ENCODE results near the gene MRPL20. TPM values are rescaled to one million over a fixed set of nuclear protein-coding genes. Genes with fewer than 3 reads are reported as not detected.
"Not testable (repeated sequence)": the region's sequence is repeated elsewhere in the genome, so short reads cannot be mapped to it uniquely, and the experiment has no call there.

The MRPL20 gene
- total RNA-seq, 1 donor: 50.6 TPM

DNA sequence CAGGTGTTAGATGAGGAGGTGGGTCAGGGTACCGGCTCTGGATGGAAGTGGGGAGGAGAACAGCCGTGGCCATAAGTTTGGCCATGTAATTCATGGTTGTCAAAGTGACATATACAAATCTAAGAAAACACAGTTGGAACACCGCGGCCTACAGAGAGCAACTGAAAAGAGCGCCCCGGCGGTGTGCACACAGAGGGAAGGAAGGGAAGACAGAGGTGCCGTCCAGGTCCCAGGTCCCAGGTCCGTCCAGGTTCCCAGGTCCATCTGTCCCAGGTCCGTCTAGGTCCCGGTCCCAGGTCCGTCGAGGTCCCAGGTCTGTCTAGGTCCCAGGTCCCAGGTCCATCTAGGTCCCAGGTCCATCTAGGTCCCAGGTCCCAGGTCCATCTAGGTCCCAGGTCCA lies 4.5 kb upstream of the MRPL20 start:
- no peak for DNase-seq (ENCODE audit: low read depth in 2 of 3, low spot score in 2 of 3)

DNA sequence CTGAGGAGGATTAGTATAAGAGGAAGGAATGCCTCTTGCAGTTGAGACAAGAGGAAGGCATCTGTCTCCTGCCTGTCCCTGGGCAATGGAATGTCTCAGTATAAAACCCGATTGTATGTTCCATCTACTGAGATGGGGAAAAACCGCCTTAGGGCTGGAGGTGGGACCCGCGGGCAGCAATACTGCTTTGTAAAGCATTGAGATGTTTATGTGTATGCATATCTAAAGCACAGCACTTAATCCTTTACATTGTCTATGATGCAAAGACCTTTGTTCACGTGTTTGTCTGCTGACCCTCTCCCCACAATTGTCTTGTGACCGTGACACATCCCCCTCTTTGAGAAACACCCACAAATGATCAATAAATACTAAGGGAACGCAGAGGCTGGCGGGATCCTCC lies 3.1 kb upstream of the MRPL20 start:
- DNase-seq (ENCODE audit: low read depth in 2 of 3, low spot score in 2 of 3): not testable (repeated sequence)

DNA sequence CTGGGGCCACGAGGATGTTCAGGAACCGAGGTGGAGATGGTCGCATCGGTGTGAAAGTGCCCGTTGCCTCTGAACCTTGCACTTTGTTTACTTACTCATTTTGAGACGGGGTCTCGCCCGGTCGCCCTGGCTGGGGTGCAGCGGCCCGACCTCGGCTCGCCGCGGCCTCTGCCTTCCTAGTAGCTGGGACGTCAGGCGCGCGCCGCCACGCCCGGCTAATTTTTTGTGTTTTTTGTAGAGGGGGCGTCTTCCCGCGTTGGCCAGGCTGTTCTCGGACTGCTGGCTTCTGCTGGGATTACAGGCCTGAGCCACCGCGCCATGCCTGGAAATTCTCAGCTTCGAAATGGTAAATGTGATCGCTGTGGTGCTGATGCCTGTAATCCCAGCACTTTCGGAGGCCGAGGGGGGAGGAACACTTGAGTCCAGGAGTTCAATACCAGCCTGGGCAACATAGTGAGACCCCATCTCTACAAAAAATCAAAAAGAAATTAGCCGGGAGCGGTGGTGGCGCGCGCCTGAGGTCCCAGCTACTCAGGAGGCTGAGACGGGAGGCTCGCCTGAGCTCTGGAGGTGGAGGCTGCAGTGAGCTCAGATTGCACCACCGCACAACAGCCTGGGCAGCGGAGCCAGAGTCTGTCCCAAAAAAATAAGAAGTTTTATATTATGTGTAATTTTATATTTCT lies 684 bp upstream of the MRPL20 start:
- peak in 2 of 3 donors; percentile 62 to 64 for DNase-seq (ENCODE audit: low read depth in 2 of 3, low spot score in 2 of 3)

DNA sequence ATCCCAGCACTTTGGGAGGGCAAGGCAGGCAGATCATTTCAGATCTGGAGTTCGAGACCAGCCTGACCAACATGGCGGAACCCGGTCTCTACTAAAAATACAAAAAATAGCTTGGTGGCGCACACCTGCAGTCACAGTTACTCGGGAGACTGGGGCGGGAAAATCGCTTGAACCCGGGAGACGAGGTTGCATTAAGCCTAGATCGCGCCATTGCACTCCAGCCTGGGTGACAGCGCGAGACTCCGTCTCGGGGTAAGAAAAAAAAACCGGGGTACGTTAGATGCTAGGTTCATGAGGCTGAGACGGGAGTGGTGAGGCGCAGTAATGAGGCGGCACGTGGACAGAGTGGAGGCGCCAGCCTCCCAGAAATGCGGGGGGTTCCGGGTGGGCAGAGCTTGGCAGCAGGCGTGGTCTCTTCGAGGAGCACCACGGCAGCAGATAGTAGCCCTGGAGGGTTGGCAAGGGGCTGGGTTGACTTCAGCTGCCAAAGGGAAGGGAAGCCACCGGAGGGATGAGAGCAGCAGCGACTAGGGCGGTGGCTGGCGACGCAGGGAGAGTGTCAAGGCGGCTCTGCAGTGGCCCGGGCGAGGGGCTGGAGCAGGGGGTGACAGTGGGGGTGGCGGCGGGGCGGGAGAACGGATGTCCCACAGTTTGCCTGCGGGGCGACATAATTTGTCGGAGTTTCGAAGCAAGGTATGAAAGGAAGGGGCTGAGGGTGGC lies 832 bp downstream of the MRPL20 start:
- DNase-seq (ENCODE audit: low read depth in 2 of 3, low spot score in 2 of 3): no peak

DNA sequence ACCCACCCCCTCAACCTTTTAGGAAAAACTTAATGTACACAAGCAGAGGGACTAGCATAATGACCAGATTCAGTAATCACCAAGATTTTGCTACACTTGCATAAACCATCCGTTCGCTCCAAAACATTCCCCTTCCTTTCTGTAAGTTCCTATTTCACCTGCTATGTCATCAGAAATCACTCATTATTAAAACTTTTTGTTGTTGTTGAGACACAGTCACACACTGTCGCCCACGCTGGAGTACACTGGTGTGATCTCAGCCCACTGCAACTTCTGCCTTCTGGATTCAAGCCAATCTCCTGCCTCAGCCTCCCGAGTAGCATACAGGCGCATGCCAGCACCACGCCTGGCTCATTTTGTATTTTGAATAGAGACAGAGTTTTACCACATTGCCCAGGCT lies 3.4 kb downstream of the MRPL20 start:
- DNase-seq (ENCODE audit: low read depth in 2 of 3, low spot score in 2 of 3): no peak

DNA sequence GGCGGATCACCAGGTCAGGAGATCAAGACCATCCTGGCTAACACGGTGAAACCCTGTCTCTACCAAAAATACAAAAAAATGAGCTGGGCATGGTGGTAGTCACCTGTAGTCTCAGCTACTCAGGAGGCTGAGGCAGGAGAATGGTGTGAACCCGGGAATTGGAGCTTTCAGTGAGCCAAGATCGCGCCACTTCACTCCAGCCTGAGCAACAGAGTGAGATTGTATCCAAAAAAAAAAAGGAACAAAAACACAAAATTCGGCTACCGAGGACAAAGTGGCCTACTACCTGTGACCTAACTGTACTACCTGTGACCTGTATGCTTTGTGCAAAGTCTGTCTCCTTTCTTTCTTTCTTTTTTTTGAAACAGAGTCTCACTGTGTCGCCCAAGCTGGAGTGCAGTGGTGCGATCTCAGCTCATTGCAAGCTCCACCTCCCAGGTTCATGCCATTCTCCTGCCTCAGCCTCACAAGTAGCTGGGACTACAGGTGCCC lies 4.1 kb downstream of the MRPL20 start:
- DNase-seq (ENCODE audit: low read depth in 2 of 3, low spot score in 2 of 3): not testable (repeated sequence)

DNA sequence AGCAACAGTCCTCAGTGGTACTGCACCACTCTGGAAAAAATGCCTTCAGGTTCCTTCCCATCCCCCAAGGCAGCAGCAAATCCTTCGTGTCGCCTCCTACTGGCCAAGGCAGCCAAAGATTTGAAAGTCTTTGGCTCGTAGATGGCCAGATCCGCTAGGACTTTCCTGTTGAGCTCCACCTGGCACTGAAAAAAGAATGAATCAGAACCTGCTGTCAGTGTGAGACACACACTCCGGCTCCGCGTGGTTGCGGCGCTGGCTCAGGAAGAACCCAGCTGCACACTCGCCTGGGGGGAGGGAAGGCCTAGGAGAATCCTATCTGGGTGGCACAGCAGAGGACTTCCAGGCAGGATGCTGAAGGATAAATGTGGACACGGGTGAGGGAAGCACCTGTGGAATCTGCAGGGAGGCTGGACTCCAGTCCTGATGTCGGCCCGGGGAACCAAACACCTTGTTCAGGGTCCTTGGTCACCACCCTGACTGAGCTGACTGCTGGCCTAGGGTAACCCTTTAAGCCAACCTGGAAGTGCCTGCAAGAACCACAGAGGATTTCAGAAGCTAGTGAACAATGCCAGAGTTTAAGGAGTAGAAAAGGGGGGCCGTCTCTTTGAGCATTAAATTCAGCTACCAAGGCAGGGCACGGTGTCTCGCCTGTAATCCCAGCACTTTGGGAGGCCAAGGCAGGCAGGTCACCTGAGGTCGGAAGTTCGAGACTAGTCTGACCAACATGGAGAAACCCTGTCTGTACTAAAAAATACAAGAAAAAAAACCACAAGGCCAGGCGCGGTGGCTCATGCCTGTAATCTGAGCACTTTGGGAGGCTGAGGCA lies 4.8 kb downstream of the MRPL20 start:
- peak in 2 of 3 donors; percentile 42 to 60 for DNase-seq (ENCODE audit: low read depth in 2 of 3, low spot score in 2 of 3)

DNA sequence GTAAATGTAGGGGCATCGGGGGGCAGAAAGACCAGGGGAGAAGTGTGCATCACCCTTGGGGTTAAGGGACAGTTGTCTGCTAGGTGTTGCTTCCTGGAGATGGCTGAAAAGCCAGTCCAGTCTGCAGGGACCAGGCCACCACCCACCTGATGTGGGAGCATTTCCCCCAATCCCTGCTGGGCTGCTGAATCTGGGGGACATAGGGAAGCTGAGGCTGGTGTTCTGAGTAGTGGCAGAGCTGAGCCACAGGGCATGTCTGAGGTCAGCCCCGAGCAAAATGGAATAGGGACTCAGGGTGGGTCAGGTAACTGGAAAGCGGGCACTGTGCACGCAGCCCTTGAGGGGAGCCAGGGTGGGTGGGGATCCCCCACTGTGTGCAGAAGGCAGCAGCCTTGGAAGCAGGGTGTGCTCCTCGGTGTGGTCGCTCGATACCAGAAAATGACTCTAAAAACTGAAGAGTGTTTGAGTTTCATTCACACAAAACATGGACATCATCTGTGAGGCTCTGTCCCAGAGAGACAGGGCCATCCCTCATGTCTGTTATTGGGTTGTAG lies 5.6 kb downstream of the MRPL20 start:
- DNase-seq (ENCODE audit: low read depth in 2 of 3, low spot score in 2 of 3): no peak

DNA sequence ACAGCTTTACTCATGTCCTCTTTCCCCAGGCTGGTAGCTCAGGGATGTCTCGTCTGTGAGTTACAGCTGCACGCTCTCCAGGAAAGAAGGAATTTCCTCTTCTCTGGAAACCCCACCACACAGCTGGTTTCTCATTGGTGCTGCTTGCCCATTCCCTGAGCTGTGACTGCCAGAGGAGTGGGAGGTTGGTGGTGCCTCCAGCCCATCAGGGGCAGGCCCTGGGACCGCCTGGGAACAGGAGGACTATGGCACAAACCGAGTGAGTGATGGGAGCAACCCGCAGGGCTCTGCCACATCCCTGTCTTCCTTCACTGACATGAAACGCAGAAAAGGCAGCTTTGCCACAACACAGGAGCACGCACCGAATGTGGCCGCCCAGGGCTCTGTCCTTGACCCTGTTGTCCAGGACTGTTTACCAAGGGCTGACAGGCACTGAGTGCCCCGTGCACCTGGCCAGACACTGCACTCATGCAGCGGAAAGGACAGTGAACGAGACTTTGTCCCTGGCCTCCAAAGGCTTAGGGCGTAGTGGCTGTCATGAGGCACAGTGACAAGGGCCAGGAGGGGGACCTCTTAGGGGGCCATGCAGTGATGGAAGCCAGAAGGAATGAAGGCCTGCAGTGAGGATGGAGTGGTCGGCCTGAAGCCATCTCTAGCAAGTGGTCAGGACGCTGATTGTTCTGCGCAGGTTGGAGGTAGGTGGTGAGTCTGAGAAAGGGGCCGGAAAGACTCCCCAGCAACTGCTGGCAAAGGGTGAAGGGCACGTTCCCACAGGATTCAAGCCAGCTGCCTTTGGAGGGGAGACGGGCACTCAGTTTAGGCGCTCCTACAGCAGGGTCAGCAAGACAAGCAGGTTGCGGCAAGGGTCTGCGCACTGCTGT lies 6.3 kb downstream of the MRPL20 start:
- no peak for DNase-seq (ENCODE audit: low read depth in 2 of 3, low spot score in 2 of 3)

DNA sequence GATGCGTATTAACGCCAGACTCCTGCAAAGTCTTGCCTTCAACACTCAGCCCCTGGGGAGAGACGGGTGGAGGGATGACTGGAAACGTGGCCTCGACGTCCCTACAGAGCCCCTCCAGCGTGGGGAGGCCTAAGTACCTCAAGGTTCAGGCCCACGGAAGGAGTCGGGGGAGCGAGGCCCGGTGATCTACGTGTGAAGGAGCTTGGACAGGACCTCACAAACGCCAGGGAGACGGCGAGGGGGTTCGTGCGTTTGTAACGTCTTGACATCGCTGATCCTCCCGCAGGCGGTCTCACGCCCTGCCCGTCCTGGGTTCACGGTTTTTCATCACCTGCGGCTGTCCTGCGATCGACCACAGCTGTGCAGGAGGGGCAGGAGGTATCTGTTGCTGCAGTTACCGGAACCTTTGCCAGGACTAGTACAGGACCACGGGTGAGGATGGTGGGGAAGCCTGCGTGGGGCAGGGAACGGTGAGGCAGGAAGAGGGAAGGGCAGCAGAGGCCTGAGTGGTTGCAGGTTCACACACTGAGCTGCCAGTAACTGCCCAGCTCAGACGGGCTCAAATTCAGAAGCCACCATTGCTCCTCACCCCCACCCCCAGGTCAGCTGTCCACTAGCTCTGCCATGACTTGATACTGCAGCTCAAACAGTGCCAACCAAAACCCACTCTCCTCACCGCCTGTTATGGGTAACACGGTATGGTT lies 7.1 kb downstream of the MRPL20 start:
- DNase-seq (ENCODE audit: low read depth in 2 of 3, low spot score in 2 of 3): no peak

DNA sequence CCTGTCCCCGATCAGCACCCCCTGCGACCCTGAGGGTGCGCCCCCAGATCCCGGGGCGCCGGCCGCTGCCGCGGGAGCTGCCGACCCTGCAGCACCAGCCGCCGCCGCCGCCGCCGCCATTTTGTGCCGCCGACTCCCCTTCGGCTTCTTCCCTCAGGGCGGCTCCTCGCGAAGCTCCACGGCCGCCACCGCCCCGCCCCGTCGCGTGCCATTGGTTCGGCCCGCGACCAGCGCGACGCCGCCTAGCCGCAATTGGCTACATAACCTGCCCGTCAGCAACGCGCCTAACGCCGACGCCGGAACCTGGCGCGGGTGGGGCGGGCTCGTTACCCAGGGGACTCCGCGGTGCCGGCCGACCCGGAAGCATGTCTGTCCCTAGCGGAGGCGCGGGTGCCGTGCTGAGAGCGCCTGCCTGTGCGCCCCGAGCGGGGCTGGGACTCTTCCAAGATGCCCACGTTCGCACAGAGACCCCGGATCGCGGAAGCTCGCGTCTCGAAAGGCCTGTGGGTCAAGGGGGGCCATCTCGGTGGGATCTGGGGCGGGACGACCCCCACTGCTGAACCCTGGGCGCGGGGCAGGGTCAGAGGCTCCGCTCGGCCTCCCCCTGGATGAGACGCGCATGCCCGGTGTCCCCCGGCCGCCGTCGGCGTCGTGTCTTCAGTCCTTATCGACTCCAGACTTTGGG lies 7.8 kb downstream of the MRPL20 start, which contains the start of gene CCNL2:
CCNL2 (minus strand) TSS at position 149 of the 685 bp plus-strand sequence; CDS start at position 120, 29 bp downstream.
- peak; percentile 97 to 99 (median 99) for DNase-seq (ENCODE audit: low read depth in 2 of 3, low spot score in 2 of 3)

DNA sequence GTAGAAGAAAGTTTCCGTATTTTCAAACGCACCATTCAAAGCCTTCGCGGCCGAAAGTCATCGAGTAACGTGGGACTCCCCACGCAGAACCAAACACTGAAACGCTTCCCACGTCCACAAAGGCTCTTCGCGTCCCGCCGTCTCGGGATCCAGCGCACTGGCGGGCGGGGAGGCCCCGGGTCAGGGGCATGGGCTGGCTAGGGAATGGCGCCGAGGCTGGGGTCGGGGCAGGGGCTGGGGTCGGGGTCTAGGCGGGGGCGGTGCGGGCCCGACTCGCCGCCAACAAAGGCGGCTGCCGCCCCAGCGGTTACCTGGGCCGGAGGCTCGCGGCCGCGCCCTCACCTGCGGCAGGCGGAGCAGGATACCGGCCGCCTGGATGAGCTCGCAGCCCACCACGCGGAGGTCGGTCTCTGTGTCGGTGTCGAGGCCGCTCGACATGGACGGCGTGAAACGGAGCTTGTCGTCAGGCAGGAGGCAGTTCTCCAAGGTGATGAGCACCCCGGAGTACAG lies 8.4 kb downstream of the MRPL20 start:
- no peak for DNase-seq (ENCODE audit: low read depth in 2 of 3, low spot score in 2 of 3)

DNA sequence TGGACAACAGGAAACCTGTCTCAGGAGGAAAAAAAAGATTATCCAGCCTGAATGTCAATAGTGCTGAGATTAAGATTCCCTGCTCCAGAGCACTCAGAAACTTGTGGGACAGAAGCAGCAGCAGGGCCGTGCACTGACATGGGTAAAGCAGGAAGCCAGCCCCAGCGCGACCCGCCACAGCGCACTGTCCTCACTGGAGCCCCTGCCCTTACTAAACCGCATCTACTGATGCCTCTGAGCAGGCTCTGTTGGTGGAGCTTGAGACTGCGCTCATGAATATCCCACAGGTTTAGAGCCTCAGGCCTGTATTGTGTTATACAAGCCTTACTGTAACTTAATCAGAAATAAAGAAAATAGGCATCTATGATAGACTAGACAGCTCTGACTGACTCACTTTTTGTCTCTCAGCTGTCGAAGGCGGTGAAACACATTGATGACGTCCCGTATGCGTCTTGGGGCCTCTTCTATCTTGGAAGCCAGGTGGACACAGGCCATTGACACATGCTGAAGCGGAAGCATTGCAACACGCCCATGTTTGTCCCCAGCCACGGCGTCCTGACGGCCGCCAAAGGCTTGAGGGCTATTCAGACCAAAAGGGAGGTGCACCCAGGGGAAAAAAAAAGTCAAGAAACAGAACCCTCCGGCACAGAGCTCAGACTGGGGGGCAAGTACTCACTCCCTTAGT lies 9.1 kb downstream of the MRPL20 start:
- DNase-seq (ENCODE audit: low read depth in 2 of 3, low spot score in 2 of 3): no peak

DNA sequence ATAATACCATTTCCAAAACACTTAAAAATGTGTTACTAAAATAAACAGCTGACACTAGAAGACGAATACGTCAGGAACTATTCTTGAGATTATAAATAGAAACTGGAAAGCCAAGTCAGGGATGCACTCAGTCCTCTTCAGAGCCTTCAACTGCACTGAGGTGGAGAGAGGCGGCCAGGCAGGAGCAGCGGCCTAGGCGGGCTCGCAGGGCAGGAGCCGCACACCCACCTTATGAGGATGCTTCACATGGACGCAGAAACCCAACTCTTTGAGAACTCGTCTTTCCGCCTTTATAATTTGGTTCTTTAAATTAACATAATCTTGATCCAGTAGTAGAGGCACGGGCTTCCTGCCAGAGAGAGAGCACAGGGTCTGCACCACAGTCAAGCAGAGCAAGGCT lies 11.9 kb downstream of the MRPL20 start:
- DNase-seq (ENCODE audit: low read depth in 2 of 3, low spot score in 2 of 3): no peak

DNA sequence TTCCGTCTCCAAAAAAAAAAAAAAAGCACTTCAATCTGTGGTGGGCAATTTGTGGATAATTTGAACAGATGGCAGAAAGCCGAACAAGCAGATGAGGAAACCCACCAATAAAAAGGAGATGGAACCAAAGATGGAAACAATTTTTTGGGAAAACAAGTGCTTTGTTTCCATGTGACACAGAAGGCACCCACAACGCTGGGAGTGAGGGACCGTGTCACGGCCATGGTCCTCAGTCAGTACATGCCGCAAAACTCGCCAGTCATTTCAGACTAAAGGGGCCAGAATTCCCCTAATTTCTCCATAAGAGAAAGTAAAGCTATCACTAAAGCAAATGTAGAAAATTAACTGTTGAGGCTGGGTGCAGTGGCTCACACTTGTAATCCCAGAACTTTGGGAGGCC lies 13.0 kb downstream of the MRPL20 start:
- DNase-seq (ENCODE audit: low read depth in 2 of 3, low spot score in 2 of 3): no peak

DNA sequence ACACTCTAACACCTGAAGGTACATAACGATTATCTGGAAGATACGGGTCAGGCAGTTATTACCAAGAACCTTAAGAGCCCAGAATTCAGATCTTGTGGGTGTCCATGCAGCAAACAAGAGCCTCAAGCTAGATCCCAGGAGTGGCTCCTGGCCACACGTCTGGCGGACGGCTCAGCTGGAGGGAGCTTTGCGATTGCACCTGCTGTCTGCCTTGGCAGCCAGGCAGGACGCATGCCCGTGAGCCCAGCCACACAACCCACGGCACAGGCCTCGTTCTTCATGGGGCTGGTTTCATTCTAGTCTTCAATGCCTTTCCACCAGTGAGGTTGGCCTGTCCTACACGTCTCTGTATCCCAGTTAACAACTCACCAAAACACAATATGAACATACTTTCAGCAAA lies 13.7 kb downstream of the MRPL20 start:
- DNase-seq (ENCODE audit: low read depth in 2 of 3, low spot score in 2 of 3): no peak

DNA sequence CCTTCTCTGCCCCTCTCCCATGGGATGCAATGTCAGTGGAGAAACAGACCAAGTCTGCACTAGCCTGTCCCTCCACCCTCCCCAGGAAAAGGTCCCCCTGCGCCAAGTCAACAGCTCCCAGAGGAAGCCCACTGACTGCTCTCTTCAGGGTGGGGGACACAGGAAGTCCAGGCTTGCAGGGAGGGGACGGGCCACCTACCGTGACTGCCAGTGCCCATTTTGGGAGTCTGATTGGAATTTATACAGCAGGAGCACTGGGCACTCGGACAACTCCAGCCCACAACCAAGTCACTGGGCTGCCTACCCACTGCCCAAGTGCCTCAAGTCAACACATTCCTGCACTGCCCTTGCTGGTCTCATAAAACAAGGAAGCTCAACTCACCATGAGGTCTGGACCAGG lies 14.1 kb downstream of the MRPL20 start:
- DNase-seq (ENCODE audit: low read depth in 2 of 3, low spot score in 2 of 3): no peak

DNA sequence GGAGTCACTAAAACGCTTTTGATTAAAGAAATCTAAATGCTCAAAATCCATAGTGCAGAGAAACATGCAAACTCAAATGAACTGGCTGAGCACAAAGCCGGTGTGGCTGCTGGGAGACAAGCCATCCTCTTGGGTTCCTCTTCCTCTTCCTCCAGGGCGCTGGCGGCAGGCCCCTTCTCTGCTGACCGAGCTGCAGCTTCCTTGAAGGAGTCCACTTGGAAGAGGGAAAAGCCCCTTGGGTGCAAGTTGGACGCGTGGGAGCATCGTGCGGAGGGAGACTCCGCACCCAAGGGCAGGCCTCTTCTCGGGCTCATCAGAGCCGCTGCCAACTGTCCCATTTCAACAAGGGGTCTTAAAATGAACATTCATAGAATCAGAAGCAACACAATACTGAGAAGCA lies 15.9 kb downstream of the MRPL20 start:
- no peak for DNase-seq (ENCODE audit: low read depth in 2 of 3, low spot score in 2 of 3)
